Omental fat pad (tissue), 4 donors: ENCODE results near the gene NMS. TPM values are rescaled to one million over a fixed set of nuclear protein-coding genes. Genes with fewer than 3 reads are reported as not detected.

Source experiments
- ATAC-seq: fragments of 150-250 bp; one replicate; pipeline ENCODE4 v1.9.1; 2016; ENCODE audit warnings: mild to moderate bottlenecking, moderate library complexity; ENCODE audit not compliant: low FRiP score
- DNase-seq: peaks from one replicate; pipeline ENCODE4 v3.0.0-alpha.2; 2019; ENCODE audit warnings: low spot score
- CTCF ChIP-seq, 3 donors: fragments of 450-650 bp; IDR thresholded peaks; one replicate each; pipeline ENCODE4 v1.5.1; 2016 to 2017; ENCODE audit warnings: antibody characterized with exemption in 3 of 3, mild to moderate bottlenecking in 3 of 3, moderate library complexity in 2 of 3
- total RNA-seq, 4 donors: library from RNA; depleted of rRNA; stranded (reverse); fragments of >200 nt; gene quantifications; one replicate each; pipeline ENCODE4 v1.1.0, GENCODE V29; 2016

NMS gene
- not detected for total RNA-seq

- no peak for TF ChIP-seq CTCF (IDR thresholded peaks at IDR 0.05)
- no peak for DNase-seq
- ATAC-seq, result no peak
These were observed at the start of gene NMS for GRCh38 chr2:100470182-100470581. Gene NMS, plus strand, starts transcription at chr2:100470482. Its CDS starts 7 bp downstream, at chr2:100470489.

GRCh38 chr2:100422320-100423055, 47.8 kb upstream of the NMS start:
- ATAC-seq, result no peak
- no peak for TF ChIP-seq CTCF (IDR thresholded peaks at IDR 0.05)
- no peak for DNase-seq

- ATAC-seq, result no peak
- TF ChIP-seq CTCF (IDR thresholded peaks at IDR 0.05), result no peak
- no peak for DNase-seq
These were observed 46.7 kb upstream of the NMS start for GRCh38 chr2:100423631-100424030.

GRCh38 chr2:100424277-100424875, 45.9 kb upstream of the NMS start:
- ATAC-seq, result no peak
- no peak for DNase-seq

GRCh38 chr2:100425107-100425506, 45.2 kb upstream of the NMS start:
- TF ChIP-seq CTCF (IDR thresholded peaks at IDR 0.05), result no peak
- ATAC-seq (peak; percentile 45), DNase-seq (no peak)

More at GRCh38 chr2:100424277-100424875, 45.9 kb upstream of the NMS start:
- no peak for TF ChIP-seq CTCF (IDR thresholded peaks at IDR 0.05)

GRCh38 chr2:100425573-100426383, 44.5 kb upstream of the NMS start:
- TF ChIP-seq CTCF (IDR thresholded peaks at IDR 0.05), result no peak
- DNase-seq (no peak), ATAC-seq (peak; percentile 16)
